PFSK-1 (cell line): ENCODE results near the gene DHRS12.

ENCODE experiments used
- FOXP2 ChIP-seq: optimal IDR thresholded peaks from 2 replicates; pipeline ENCODE3; 2011; ENCODE audit warnings: borderline replicate concordance, control low read depth, inconsistent platforms; ENCODE audit not compliant: insufficient read depth; ENCODE audit errors: extremely low read length, extremely low read depth
- POLR2AphosphoS5 ChIP-seq: IDR thresholded peaks from 2 replicates; pipeline ENCODE4 v1.6.1; 2012; ENCODE audit warnings: low read depth, mild to moderate bottlenecking, control low read depth, low read length, moderate library complexity
- SIN3A ChIP-seq: IDR thresholded peaks from 2 replicates; pipeline ENCODE4 v1.6.1; 2012; ENCODE audit warnings: mild to moderate bottlenecking, low read length, moderate library complexity, borderline replicate concordance; ENCODE audit not compliant: insufficient read depth
- TAF1 ChIP-seq: IDR thresholded peaks from 2 replicates; pipeline ENCODE4 v1.6.1; 2012; ENCODE audit warnings: low read length, control low read depth, borderline replicate concordance; ENCODE audit not compliant: insufficient read depth
- TF ChIP-seq, protein P1 (sequence below), 2 experiments: IDR thresholded peaks; 2 replicates each; pipeline versions ENCODE4 v1.6.1 to v1.8.0; 2011 to 2012; ENCODE audit warnings: low read depth in 2 of 2, low read length in 2 of 2, control low read depth in 1 of 2, inconsistent platforms in 1 of 2, mild to moderate bottlenecking in 1 of 2, moderate library complexity in 1 of 2; ENCODE audit not compliant: insufficient read depth in 1 of 2

The DHRS12 gene

GRCh38 chr13:51833980-51834379 is 30.0 kb upstream of the DHRS12 start:
- TF ChIP-seq SIN3A = no peak
- TF ChIP-seq POLR2AphosphoS5 = no peak
- TF ChIP-seq, protein P1, sequence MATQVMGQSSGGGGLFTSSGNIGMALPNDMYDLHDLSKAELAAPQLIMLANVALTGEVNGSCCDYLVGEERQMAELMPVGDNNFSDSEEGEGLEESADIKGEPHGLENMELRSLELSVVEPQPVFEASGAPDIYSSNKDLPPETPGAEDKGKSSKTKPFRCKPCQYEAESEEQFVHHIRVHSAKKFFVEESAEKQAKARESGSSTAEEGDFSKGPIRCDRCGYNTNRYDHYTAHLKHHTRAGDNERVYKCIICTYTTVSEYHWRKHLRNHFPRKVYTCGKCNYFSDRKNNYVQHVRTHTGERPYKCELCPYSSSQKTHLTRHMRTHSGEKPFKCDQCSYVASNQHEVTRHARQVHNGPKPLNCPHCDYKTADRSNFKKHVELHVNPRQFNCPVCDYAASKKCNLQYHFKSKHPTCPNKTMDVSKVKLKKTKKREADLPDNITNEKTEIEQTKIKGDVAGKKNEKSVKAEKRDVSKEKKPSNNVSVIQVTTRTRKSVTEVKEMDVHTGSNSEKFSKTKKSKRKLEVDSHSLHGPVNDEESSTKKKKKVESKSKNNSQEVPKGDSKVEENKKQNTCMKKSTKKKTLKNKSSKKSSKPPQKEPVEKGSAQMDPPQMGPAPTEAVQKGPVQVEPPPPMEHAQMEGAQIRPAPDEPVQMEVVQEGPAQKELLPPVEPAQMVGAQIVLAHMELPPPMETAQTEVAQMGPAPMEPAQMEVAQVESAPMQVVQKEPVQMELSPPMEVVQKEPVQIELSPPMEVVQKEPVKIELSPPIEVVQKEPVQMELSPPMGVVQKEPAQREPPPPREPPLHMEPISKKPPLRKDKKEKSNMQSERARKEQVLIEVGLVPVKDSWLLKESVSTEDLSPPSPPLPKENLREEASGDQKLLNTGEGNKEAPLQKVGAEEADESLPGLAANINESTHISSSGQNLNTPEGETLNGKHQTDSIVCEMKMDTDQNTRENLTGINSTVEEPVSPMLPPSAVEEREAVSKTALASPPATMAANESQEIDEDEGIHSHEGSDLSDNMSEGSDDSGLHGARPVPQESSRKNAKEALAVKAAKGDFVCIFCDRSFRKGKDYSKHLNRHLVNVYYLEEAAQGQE (IDR thresholded peaks at IDR 0.05; ENCODE audit: insufficient read depth in 1 of 2, low read depth in 2 of 2, low read length in 2 of 2) = no peak
- TF ChIP-seq FOXP2 = no peak
- no peak for TF ChIP-seq TAF1

DNA sequence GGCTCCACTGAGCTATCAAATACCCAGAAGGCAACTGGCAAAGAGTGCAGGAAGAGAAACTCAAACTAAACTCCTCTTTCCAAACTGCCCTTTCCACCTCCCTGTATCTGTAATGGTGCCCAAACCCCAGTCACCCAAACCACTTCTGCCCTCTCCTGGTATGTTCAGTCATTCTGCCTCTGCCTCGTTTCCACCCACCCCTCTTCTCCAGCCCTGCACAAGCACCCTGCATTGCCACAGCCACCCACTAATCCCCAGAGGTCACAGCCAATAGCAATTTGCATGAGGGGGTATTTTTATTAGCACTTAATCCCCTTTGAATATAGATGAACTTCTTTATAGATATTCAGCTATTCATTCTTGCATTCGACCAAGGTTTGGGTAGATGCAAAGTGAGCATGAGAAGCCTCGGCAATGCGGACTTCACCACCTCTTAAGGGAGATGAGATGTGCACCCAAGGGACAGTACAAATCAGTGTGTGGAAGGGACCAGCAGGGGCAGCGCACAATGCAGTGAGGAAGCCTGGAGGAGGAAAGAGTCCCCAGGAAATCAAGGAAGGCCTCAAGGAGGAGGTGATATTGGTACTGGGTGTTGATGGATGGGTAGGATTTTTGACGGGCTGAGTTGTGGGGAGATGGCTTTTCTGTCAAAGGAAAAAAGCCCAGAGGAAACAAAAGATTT is 28.6 kb upstream of the DHRS12 start:
- TF ChIP-seq FOXP2 = no peak
- TF ChIP-seq TAF1 = no peak
- TF ChIP-seq, protein P1 (IDR thresholded peaks at IDR 0.05; ENCODE audit: insufficient read depth in 1 of 2, low read depth in 2 of 2, low read length in 2 of 2) = no peak
- no peak for TF ChIP-seq SIN3A
- no peak for TF ChIP-seq POLR2AphosphoS5

DNA sequence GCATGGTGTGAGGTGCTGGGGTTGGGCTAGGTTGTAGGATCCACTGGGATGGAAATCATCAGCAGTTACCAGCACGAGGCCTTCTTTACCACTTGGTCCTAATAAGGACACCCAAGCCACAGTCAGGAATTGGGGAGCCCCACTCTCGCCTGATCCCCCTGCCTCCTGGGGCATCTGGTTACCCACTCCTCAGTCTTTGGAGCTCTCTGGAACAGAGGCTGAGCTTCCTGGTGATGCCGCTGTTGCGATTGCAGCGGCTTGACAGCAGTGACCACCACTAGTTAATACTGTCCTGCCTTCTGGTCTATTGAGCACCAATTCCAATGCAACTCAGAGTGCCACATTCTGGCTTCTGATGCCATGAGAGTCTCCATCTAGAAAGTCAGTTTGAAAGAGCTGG is 27.6 kb upstream of the DHRS12 start:
- TF ChIP-seq SIN3A = no peak
- no peak for TF ChIP-seq POLR2AphosphoS5
- TF ChIP-seq TAF1 = no peak
- no peak for TF ChIP-seq FOXP2

GRCh38 chr13:51829568-51829899 is 25.6 kb upstream of the DHRS12 start:
- TF ChIP-seq TAF1 (no peak), FOXP2 (no peak), POLR2AphosphoS5 (no peak), SIN3A (no peak)
- TF ChIP-seq, protein P1 (IDR thresholded peaks at IDR 0.05; ENCODE audit: insufficient read depth in 1 of 2, low read depth in 2 of 2, low read length in 2 of 2) = no peak

GRCh38 chr13:51828730-51829567 is 25.0 kb upstream of the DHRS12 start:
- TF ChIP-seq SIN3A (no peak), FOXP2 (no peak), POLR2AphosphoS5 (no peak), TAF1 (no peak)
- TF ChIP-seq, protein P1 (IDR thresholded peaks at IDR 0.05; ENCODE audit: insufficient read depth in 1 of 2, low read depth in 2 of 2, low read length in 2 of 2) = no peak
